ENCODE data around the gene C10orf53. TPM values are rescaled to one million over a fixed set of nuclear protein-coding genes. Genes with fewer than 3 reads are reported as not detected.

The C10orf53 gene
- total RNA-seq, 1 donor from 2014 or later: not detected

DNA sequence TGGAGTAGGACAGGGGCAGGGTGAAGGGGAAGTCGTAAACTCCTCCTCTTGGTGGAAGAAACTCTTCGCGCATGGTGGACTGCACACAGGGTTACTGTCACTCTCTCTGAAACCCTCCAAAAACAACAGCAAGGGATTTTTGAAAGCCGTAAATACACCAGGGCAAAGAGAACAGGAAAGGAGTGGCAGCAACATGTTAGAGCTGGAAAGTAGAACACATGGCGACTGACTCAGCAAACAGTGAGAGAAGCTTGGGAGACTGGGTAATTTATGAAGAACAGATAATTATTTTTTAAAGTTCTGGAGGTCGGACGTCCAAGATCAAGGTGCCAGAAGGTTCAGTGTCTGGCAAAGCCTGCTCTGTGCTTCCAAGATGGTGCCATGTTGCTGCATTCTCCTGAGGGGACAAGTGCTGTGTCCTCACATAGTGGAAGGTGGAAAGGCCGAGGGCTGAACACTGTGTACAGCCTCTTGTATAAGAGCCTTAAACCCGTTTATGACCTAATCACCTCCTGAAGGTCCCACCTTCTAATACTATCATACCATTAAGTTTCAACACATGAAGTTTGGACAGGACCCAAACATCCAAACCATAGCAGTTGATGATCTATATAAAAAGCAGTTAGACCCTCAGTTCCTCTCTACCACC is 22.5 kb upstream of the C10orf53 start:
- no peaks in the 10 kb centered on the region for H3K79me2 ChIP-seq (ENCODE audit: low read depth)
- H3K9me3 ChIP-seq (ENCODE audit: low read depth): peaks cover 9% of the 10 kb centered on the region
- TF ChIP-seq, protein P1, sequence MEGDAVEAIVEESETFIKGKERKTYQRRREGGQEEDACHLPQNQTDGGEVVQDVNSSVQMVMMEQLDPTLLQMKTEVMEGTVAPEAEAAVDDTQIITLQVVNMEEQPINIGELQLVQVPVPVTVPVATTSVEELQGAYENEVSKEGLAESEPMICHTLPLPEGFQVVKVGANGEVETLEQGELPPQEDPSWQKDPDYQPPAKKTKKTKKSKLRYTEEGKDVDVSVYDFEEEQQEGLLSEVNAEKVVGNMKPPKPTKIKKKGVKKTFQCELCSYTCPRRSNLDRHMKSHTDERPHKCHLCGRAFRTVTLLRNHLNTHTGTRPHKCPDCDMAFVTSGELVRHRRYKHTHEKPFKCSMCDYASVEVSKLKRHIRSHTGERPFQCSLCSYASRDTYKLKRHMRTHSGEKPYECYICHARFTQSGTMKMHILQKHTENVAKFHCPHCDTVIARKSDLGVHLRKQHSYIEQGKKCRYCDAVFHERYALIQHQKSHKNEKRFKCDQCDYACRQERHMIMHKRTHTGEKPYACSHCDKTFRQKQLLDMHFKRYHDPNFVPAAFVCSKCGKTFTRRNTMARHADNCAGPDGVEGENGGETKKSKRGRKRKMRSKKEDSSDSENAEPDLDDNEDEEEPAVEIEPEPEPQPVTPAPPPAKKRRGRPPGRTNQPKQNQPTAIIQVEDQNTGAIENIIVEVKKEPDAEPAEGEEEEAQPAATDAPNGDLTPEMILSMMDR (IDR thresholded peaks at IDR 0.05): no peak
- TF ChIP-seq EZH2 (IDR thresholded peaks at IDR 0.05) (no peak), EZH2phosphoT487 (IDR thresholded peaks at IDR 0.05) (no peak)
- Mint-ChIP-seq H3K27ac (no peak overlapping the region), H3K27me3 (ENCODE audit: insufficient read depth, low read depth) (peaks cover 10% of the 10 kb centered on the region), H3K36me3 (no peaks in the 10 kb centered on the region), H3K9me3 (peaks cover 11% of the 10 kb centered on the region), H3K4me1 (peaks cover 10% of the 10 kb centered on the region), H3K4me3 (no peak overlapping the region)
- no peaks in the 10 kb centered on the region for H3K4me1 ChIP-seq
- DNase-seq (ENCODE audit: low spot score): no peak
- no peaks in the 10 kb centered on the region for H3K36me3 ChIP-seq
- H3K27ac ChIP-seq: no peak overlapping the region
- H4K20me1 ChIP-seq (ENCODE audit: low read depth): no peaks in the 10 kb centered on the region
- no peak overlapping the region for H3K4me2 ChIP-seq
- H3K9ac ChIP-seq: no peak overlapping the region
- H3F3A ChIP-seq (ENCODE audit: low read depth): no peaks in the 10 kb centered on the region
- H2AFZ ChIP-seq (replicated peaks): no peak overlapping the region
- H3K27me3 ChIP-seq: peaks cover 20% of the 10 kb centered on the region
- H3K4me3 ChIP-seq: no peak overlapping the region

DNA sequence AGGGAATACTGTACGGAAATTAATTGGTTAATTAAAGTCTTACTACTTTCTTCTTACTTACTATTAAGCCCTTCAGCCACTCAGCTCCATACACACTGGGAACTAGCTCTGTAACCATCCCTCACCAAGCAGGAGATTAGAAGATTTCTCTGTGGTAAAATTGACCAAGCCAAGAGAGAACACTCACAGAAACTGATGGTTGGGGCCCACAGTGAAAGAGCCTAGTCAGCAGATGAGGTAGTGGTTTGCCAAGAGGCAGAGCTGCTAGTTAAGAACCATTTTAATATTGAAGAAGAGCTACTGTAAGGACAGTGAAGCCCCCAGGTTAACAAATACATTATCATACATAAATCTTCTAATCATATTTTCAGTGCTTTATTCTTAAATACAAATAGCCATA is 21.8 kb upstream of the C10orf53 start:
- H3K27me3 ChIP-seq: peaks cover 22% of the 10 kb centered on the region
- TF ChIP-seq EZH2phosphoT487 (IDR thresholded peaks at IDR 0.05): no peak
- TF ChIP-seq, protein P1 (IDR thresholded peaks at IDR 0.05): no peak
- no peak overlapping the region for H3K4me2 ChIP-seq
- H3K27me3 Mint-ChIP-seq (ENCODE audit: insufficient read depth, low read depth): peaks cover 7% of the 10 kb centered on the region
- no peak for DNase-seq (ENCODE audit: low spot score)
- no peak overlapping the region for H3K4me3 ChIP-seq
- H3K4me1 Mint-ChIP-seq: peaks cover 7% of the 10 kb centered on the region
- no peak overlapping the region for H3K27ac Mint-ChIP-seq
- no peaks in the 10 kb centered on the region for H4K20me1 ChIP-seq (ENCODE audit: low read depth)
- no peak overlapping the region for H3K4me3 Mint-ChIP-seq
- H2AFZ ChIP-seq (replicated peaks): no peak overlapping the region
- no peaks in the 10 kb centered on the region for H3K4me1 ChIP-seq
- no peaks in the 10 kb centered on the region for H3K36me3 Mint-ChIP-seq
- H3K9ac ChIP-seq: no peak overlapping the region
- peaks cover 9% of the 10 kb centered on the region for H3K9me3 ChIP-seq (ENCODE audit: low read depth)
- H3K27ac ChIP-seq: no peak overlapping the region
- H3F3A ChIP-seq (ENCODE audit: low read depth): no peaks in the 10 kb centered on the region
- H3K79me2 ChIP-seq (ENCODE audit: low read depth): no peaks in the 10 kb centered on the region
- H3K9me3 Mint-ChIP-seq: peaks cover 11% of the 10 kb centered on the region
- H3K36me3 ChIP-seq: no peaks in the 10 kb centered on the region

DNA sequence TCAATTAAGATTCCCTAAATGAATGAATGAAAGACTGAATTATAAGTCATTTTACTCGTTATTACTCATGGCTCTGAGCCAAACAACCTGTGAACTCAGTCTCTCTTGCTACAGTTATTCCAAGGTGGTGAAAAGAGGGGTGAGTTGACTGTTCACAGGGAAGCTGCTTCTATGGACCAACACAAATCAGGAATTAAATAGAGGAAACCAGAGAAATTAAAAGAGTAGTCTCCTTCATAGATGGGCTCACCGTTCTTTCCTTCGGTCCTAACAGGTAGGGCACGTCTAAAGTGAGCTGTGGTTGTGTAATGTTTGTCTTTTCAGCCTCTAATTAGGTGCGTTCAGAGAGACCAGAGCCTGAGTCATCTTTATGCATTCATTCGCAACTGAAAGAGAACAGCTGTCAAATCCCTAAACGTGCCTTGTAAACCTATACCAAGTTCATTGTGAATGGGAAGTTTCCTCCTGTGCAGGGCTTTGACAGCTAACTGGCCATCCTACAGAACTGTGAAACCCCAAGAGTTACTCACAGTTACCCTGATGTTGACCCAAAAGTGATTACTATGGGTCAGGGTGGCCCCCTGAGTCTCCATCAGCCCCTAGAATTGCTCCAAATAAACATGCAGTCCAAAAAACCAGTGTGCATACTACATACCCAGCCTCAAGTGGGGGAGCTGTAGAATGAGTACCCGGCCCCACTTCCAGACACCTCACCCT is 18.2 kb upstream of the C10orf53 start:
- Histone ChIP-seq H3K9ac (no peak overlapping the region), H4K20me1 (ENCODE audit: low read depth) (no peaks in the 10 kb centered on the region), H3F3A (ENCODE audit: low read depth) (no peaks in the 10 kb centered on the region), H3K4me1 (no peaks in the 10 kb centered on the region), H3K36me3 (no peaks in the 10 kb centered on the region), H3K9me3 (ENCODE audit: low read depth) (peaks cover 9% of the 10 kb centered on the region), H3K4me3 (no peak overlapping the region), H3K27me3 (peaks cover 26% of the 10 kb centered on the region), H3K4me2 (no peak overlapping the region), H3K79me2 (ENCODE audit: low read depth) (no peaks in the 10 kb centered on the region), H2AFZ (replicated peaks) (no peak overlapping the region), H3K27ac (no peak overlapping the region)
- TF ChIP-seq, protein P1 (IDR thresholded peaks at IDR 0.05): no peak
- TF ChIP-seq EZH2 (IDR thresholded peaks at IDR 0.05) (no peak), EZH2phosphoT487 (IDR thresholded peaks at IDR 0.05) (no peak)
- H3K27ac Mint-ChIP-seq: no peak overlapping the region
- H3K36me3 Mint-ChIP-seq: no peaks in the 10 kb centered on the region
- peaks cover 4% of the 10 kb centered on the region for H3K27me3 Mint-ChIP-seq (ENCODE audit: insufficient read depth, low read depth)
- no peak for DNase-seq (ENCODE audit: low spot score)
- H3K9me3 Mint-ChIP-seq: peaks cover 11% of the 10 kb centered on the region
- H3K4me1 Mint-ChIP-seq: no peaks in the 10 kb centered on the region
- no peak overlapping the region for H3K4me3 Mint-ChIP-seq
